ENCODE results near the gene SSR4.

SSR4 gene

DNA sequence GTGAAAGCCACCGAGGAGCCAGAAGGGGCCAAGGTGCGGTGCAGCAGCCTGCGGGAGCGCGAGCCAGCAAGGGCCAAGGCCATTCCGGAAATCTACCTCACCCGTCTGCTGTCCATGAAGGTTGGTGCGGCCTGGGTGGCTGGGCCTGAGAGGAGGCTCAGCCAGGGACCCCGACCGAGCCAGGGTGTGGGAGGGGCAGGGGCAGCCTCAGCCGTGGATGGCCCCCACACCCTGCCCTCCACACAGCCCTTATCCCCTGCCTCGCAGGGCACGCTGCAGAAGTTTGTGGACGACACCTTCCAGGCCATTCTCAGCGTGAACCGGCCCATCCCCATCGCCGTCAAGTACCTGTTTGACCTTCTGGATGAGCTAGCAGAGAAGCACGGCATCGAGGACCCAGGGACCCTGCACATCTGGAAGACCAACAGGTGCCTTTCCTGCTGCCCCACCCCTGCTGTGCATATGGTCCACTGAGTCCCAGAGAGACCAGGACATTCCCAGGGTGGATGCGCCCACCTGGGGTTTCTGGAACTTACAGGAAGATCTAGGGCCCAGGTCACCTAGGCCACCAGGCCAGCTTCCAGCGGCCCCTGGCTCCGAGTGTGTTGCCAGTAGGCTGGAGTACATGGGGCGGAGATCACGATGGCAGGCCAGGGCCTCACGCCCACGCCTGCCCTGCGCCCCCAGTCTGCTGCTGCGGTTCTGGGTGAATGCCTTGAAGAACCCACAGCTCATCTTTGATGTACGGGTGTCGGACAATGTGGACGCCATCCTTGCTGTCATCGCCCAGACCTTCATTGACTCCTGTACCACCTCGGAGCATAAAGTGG, 17.0 kb upstream of the SSR4 start:
- H3K27ac ChIP-seq (replicated peaks), result no peak overlapping the region
- DNase-seq (ENCODE audit: low read depth in 1 of 2, low spot score in 1 of 2), result no peak
- no peak overlapping the region for H3K4me3 ChIP-seq (replicated peaks; ENCODE audit: insufficient read depth, low read length)
- H3K27me3 ChIP-seq (ENCODE audit: insufficient read depth, poor library complexity, severe bottlenecking), result no peaks in the 10 kb centered on the region
- no peak for TF ChIP-seq POLR2AphosphoS5 (IDR thresholded peaks at IDR 0.05; ENCODE audit: low read depth)
- TF ChIP-seq GABPA (IDR thresholded peaks at IDR 0.05; ENCODE audit: low read depth), result no peak
- no peak for TF ChIP-seq SPI1 (IDR thresholded peaks at IDR 0.05; ENCODE audit: borderline replicate concordance, low read depth)
- TF ChIP-seq, protein P1, sequence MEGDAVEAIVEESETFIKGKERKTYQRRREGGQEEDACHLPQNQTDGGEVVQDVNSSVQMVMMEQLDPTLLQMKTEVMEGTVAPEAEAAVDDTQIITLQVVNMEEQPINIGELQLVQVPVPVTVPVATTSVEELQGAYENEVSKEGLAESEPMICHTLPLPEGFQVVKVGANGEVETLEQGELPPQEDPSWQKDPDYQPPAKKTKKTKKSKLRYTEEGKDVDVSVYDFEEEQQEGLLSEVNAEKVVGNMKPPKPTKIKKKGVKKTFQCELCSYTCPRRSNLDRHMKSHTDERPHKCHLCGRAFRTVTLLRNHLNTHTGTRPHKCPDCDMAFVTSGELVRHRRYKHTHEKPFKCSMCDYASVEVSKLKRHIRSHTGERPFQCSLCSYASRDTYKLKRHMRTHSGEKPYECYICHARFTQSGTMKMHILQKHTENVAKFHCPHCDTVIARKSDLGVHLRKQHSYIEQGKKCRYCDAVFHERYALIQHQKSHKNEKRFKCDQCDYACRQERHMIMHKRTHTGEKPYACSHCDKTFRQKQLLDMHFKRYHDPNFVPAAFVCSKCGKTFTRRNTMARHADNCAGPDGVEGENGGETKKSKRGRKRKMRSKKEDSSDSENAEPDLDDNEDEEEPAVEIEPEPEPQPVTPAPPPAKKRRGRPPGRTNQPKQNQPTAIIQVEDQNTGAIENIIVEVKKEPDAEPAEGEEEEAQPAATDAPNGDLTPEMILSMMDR (IDR thresholded peaks at IDR 0.05; ENCODE audit: insufficient read depth, low read length), result no peak
- TF ChIP-seq, protein P2, sequence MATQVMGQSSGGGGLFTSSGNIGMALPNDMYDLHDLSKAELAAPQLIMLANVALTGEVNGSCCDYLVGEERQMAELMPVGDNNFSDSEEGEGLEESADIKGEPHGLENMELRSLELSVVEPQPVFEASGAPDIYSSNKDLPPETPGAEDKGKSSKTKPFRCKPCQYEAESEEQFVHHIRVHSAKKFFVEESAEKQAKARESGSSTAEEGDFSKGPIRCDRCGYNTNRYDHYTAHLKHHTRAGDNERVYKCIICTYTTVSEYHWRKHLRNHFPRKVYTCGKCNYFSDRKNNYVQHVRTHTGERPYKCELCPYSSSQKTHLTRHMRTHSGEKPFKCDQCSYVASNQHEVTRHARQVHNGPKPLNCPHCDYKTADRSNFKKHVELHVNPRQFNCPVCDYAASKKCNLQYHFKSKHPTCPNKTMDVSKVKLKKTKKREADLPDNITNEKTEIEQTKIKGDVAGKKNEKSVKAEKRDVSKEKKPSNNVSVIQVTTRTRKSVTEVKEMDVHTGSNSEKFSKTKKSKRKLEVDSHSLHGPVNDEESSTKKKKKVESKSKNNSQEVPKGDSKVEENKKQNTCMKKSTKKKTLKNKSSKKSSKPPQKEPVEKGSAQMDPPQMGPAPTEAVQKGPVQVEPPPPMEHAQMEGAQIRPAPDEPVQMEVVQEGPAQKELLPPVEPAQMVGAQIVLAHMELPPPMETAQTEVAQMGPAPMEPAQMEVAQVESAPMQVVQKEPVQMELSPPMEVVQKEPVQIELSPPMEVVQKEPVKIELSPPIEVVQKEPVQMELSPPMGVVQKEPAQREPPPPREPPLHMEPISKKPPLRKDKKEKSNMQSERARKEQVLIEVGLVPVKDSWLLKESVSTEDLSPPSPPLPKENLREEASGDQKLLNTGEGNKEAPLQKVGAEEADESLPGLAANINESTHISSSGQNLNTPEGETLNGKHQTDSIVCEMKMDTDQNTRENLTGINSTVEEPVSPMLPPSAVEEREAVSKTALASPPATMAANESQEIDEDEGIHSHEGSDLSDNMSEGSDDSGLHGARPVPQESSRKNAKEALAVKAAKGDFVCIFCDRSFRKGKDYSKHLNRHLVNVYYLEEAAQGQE (IDR thresholded peaks at IDR 0.05; ENCODE audit: insufficient replicate concordance, low read depth), result no peak

DNA sequence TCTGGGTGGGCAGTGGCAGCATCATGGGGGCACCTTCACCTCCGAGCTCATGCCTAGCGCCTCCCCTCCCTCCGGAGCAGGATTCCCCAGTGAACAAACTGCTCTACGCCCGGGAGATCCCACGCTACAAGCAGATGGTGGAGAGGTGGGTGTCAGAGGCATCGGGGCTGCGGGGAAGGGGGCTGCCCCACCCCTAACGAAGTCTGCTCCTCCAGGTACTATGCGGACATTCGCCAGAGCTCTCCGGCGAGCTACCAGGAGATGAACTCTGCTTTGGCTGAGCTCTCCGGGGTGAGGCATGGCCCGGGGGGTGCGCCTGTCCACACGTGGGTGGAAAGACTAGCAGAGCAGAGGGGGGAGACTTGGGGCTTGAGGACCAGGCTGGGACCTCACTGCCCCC, 16.3 kb upstream of the SSR4 start:
- no peak for DNase-seq (ENCODE audit: low read depth in 1 of 2, low spot score in 1 of 2)
- TF ChIP-seq, protein P2 (IDR thresholded peaks at IDR 0.05; ENCODE audit: insufficient replicate concordance, low read depth), result no peak
- TF ChIP-seq, protein P1 (IDR thresholded peaks at IDR 0.05; ENCODE audit: insufficient read depth, low read length), result no peak
- TF ChIP-seq SPI1 (IDR thresholded peaks at IDR 0.05; ENCODE audit: borderline replicate concordance, low read depth) (no peak), GABPA (IDR thresholded peaks at IDR 0.05; ENCODE audit: low read depth) (no peak), POLR2AphosphoS5 (IDR thresholded peaks at IDR 0.05; ENCODE audit: low read depth) (no peak)
- Histone ChIP-seq H3K4me3 (replicated peaks; ENCODE audit: insufficient read depth, low read length) (no peak overlapping the region), H3K27ac (replicated peaks) (no peak overlapping the region), H3K27me3 (ENCODE audit: insufficient read depth, poor library complexity, severe bottlenecking) (no peaks in the 10 kb centered on the region)

DNA sequence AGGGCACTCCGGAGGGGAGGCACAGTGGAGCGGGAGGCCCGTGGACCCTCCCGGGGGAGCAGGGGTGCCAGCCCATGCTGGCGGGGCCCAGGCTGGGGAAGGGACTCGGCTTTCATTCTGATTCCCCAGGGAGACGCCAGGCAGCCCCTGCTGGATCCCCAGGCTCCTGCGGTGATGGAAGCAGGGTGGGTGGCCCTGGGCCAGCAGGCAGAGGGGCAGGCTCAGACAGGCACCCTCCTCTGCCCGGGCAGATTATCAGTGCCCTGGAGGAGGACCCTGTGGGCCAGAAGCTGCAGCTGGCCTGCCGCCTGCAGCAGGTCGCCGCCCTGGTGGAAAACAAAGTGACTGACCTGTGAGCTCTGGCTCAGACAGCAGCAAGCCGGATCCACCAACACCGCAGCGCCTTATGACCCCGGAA, 15.8 kb upstream of the SSR4 start:
- no peak overlapping the region for H3K4me3 ChIP-seq (replicated peaks; ENCODE audit: insufficient read depth, low read length)
- no peak overlapping the region for H3K27ac ChIP-seq (replicated peaks)
- no peaks in the 10 kb centered on the region for H3K27me3 ChIP-seq (ENCODE audit: insufficient read depth, poor library complexity, severe bottlenecking)
- TF ChIP-seq GABPA (IDR thresholded peaks at IDR 0.05; ENCODE audit: low read depth) (no peak), POLR2AphosphoS5 (IDR thresholded peaks at IDR 0.05; ENCODE audit: low read depth) (no peak), SPI1 (IDR thresholded peaks at IDR 0.05; ENCODE audit: borderline replicate concordance, low read depth) (no peak)
- TF ChIP-seq, protein P2 (IDR thresholded peaks at IDR 0.05; ENCODE audit: insufficient replicate concordance, low read depth), result no peak
- TF ChIP-seq, protein P1 (IDR thresholded peaks at IDR 0.05; ENCODE audit: insufficient read depth, low read length), result no peak
- no peak for DNase-seq (ENCODE audit: low read depth in 1 of 2, low spot score in 1 of 2)
